ENCODE data around the gene CLVS2. TPM values are rescaled to one million over a fixed set of nuclear protein-coding genes. Genes with fewer than 3 reads are reported as not detected.
A peak's percentile ranks its signal among the peaks of the same experiment; 100 is the strongest.

Gene CLVS2
- polyA plus RNA-seq, 4 donors = 0.06 to 0.40 TPM; not detected in 2

DNA sequence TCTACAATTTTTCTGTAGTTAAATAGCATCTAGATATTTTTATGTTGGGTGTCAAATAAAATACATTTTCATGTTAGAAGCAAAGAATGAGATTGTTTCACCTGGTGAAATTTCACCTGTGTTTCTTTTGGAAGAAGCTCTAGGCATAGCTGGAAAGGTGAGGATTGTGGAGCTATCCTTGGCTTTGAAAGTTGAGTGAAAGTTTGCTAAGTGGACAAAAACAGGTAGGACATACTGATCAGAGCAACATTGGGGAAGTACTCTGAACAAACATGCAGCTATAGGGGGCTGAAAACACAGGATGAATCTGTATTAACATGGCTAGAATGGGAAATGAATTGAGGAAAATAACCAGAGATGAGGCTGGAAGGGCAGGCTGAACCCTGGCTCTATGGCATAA, 18.8 kb downstream of the CLVS2 start:
- H3K36me3 ChIP-seq (ENCODE audit: control insufficient read depth in 3 of 3, insufficient read depth in 2 of 3, low read depth in 1 of 3, low read length in 3 of 3) = no peaks in the 10 kb centered on the region
- no peak overlapping the region for H3K27ac ChIP-seq (ENCODE audit: low read depth in 1 of 3, low read length in 2 of 3)
- no peak for FAIRE-seq
- H3K4me1 ChIP-seq (ENCODE audit: control insufficient read depth in 3 of 3, insufficient read depth in 2 of 3, low read depth in 1 of 3, low read length in 2 of 3) = no peaks in the 10 kb centered on the region
- DNase-seq = no peak
- H3K4me3 ChIP-seq (ENCODE audit: low read depth in 1 of 3, low read length in 3 of 3) = no peak overlapping the region
- H3K27me3 ChIP-seq (ENCODE audit: control insufficient read depth in 3 of 3, insufficient read depth in 3 of 3, low read length in 3 of 3) = no peaks in the 10 kb centered on the region
- no peaks in the 10 kb centered on the region for H3K9me3 ChIP-seq (ENCODE audit: control insufficient read depth in 2 of 2, insufficient read depth in 1 of 2, low read depth in 1 of 2, low read length in 1 of 2)

GRCh38 chr6:123016431-123017103, 20.5 kb downstream of the CLVS2 start:
- H3K36me3 ChIP-seq (ENCODE audit: control insufficient read depth in 3 of 3, insufficient read depth in 2 of 3, low read depth in 1 of 3, low read length in 3 of 3) = no peaks in the 10 kb centered on the region
- DNase-seq (no peak), FAIRE-seq (no peak)
- no peaks in the 10 kb centered on the region for H3K9me3 ChIP-seq (ENCODE audit: control insufficient read depth in 2 of 2, insufficient read depth in 1 of 2, low read depth in 1 of 2, low read length in 1 of 2)
- H3K27me3 ChIP-seq (ENCODE audit: control insufficient read depth in 3 of 3, insufficient read depth in 3 of 3, low read length in 3 of 3) = no peaks in the 10 kb centered on the region
- H3K4me3 ChIP-seq (ENCODE audit: low read depth in 1 of 3, low read length in 3 of 3) = no peak overlapping the region
- no peaks in the 10 kb centered on the region for H3K4me1 ChIP-seq (ENCODE audit: control insufficient read depth in 3 of 3, insufficient read depth in 2 of 3, low read depth in 1 of 3, low read length in 2 of 3)
- WGBS, 3 donors = 71 to 80% (median 77%) methylated on average over 4 of the region's 4 CpGs
- no peak overlapping the region for H3K27ac ChIP-seq (ENCODE audit: low read depth in 1 of 3, low read length in 2 of 3)

- no peaks in the 10 kb centered on the region for H3K9me3 ChIP-seq (ENCODE audit: control insufficient read depth in 2 of 2, insufficient read depth in 1 of 2, low read depth in 1 of 2, low read length in 1 of 2)
- FAIRE-seq = no peak
These were observed 21.2 kb downstream of the CLVS2 start for GRCh38 chr6:123017104-123017682.

GRCh38 chr6:123022975-123023374, 26.9 kb downstream of the CLVS2 start:
- Histone ChIP-seq H3K4me3 (ENCODE audit: low read depth in 1 of 3, low read length in 3 of 3) (no peak overlapping the region), H3K36me3 (ENCODE audit: control insufficient read depth in 3 of 3, insufficient read depth in 2 of 3, low read depth in 1 of 3, low read length in 3 of 3) (no peaks in the 10 kb centered on the region), H3K27ac (ENCODE audit: low read depth in 1 of 3, low read length in 2 of 3) (no peak overlapping the region), H3K9me3 (ENCODE audit: control insufficient read depth in 2 of 2, insufficient read depth in 1 of 2, low read depth in 1 of 2, low read length in 1 of 2) (no peaks in the 10 kb centered on the region), H3K27me3 (ENCODE audit: control insufficient read depth in 3 of 3, insufficient read depth in 3 of 3, low read length in 3 of 3) (no peaks in the 10 kb centered on the region), H3K4me1 (ENCODE audit: control insufficient read depth in 3 of 3, insufficient read depth in 2 of 3, low read depth in 1 of 3, low read length in 2 of 3) (no peaks in the 10 kb centered on the region)
- FAIRE-seq = no peak
- peak in 1 of 2 donors; percentile 9 for DNase-seq
- 0 to 5% (median 0%) methylated on average over 1 of the region's 1 CpG for WGBS, 3 donors

More at GRCh38 chr6:123017104-123017682, 21.2 kb downstream of the CLVS2 start:
- Histone ChIP-seq H3K4me3 (ENCODE audit: low read depth in 1 of 3, low read length in 3 of 3) (no peak overlapping the region), H3K27me3 (ENCODE audit: control insufficient read depth in 3 of 3, insufficient read depth in 3 of 3, low read length in 3 of 3) (no peaks in the 10 kb centered on the region), H3K36me3 (ENCODE audit: control insufficient read depth in 3 of 3, insufficient read depth in 2 of 3, low read depth in 1 of 3, low read length in 3 of 3) (no peaks in the 10 kb centered on the region), H3K27ac (ENCODE audit: low read depth in 1 of 3, low read length in 2 of 3) (no peak overlapping the region), H3K4me1 (ENCODE audit: control insufficient read depth in 3 of 3, insufficient read depth in 2 of 3, low read depth in 1 of 3, low read length in 2 of 3) (no peaks in the 10 kb centered on the region)
- no peak for DNase-seq
- 49 to 63% (median 59%) methylated on average over 5 of the region's 5 CpGs for whole genome bisulfite sequencing, 3 donors

DNA sequence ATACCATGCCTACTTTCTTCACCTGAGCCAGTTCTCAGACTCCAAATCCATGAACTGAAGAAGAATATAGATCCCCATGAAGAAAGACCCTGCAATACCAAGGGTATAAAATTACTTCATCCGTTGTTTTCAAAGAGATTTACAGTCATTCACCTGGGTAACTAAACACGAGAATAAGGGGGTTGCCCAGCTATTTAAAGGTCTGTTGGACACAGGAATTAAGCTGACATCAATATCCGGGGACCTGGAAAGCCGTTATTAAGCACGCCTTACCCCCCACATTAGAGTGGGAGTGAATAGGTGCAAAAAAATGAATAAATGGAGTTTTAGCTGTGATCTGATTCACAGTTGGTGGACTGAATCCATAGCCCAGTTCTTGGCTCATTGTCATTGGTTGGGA, 28.9 kb downstream of the CLVS2 start:
- no peak for DNase-seq
- H3K27me3 ChIP-seq (ENCODE audit: control insufficient read depth in 3 of 3, insufficient read depth in 3 of 3, low read length in 3 of 3) = no peaks in the 10 kb centered on the region
- no peak overlapping the region for H3K4me3 ChIP-seq (ENCODE audit: low read depth in 1 of 3, low read length in 3 of 3)
- H3K36me3 ChIP-seq (ENCODE audit: control insufficient read depth in 3 of 3, insufficient read depth in 2 of 3, low read depth in 1 of 3, low read length in 3 of 3) = no peaks in the 10 kb centered on the region
- no peaks in the 10 kb centered on the region for H3K4me1 ChIP-seq (ENCODE audit: control insufficient read depth in 3 of 3, insufficient read depth in 2 of 3, low read depth in 1 of 3, low read length in 2 of 3)
- FAIRE-seq = no peak
- WGBS, 3 donors = 68 to 80% (median 78%) methylated on average over 5 of the region's 5 CpGs
- no peaks in the 10 kb centered on the region for H3K9me3 ChIP-seq (ENCODE audit: control insufficient read depth in 2 of 2, insufficient read depth in 1 of 2, low read depth in 1 of 2, low read length in 1 of 2)
- H3K27ac ChIP-seq (ENCODE audit: low read depth in 1 of 3, low read length in 2 of 3) = no peak overlapping the region

DNA sequence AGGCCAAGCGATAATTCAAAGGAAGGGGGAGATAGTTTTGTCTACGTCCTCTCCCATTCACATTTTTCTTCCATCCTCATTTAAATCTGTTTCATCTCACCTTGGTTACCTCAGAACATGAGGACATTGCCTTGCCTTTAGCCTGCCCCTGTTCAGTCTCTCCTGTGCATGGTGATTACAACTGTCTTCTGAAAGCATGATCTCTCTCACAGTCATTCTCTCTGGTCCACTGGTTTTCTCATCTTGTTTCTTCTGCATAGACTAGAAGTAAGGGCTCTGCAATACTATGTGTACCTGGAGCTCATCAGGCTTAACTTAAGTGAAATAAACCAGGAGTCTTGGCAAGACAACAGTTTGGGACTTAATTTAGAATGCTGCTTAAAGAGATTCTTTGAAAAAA, 31.4 kb downstream of the CLVS2 start:
- FAIRE-seq (no peak), DNase-seq (no peak)
- Histone ChIP-seq H3K36me3 (ENCODE audit: control insufficient read depth in 3 of 3, insufficient read depth in 2 of 3, low read depth in 1 of 3, low read length in 3 of 3) (no peaks in the 10 kb centered on the region), H3K4me3 (ENCODE audit: low read depth in 1 of 3, low read length in 3 of 3) (no peak overlapping the region), H3K27me3 (ENCODE audit: control insufficient read depth in 3 of 3, insufficient read depth in 3 of 3, low read length in 3 of 3) (no peaks in the 10 kb centered on the region), H3K4me1 (ENCODE audit: control insufficient read depth in 3 of 3, insufficient read depth in 2 of 3, low read depth in 1 of 3, low read length in 2 of 3) (no peaks in the 10 kb centered on the region), H3K9me3 (ENCODE audit: control insufficient read depth in 2 of 2, insufficient read depth in 1 of 2, low read depth in 1 of 2, low read length in 1 of 2) (no peaks in the 10 kb centered on the region), H3K27ac (ENCODE audit: low read depth in 1 of 3, low read length in 2 of 3) (no peak overlapping the region)
- WGBS, 3 donors = 84% methylated on average over 2 of the region's 2 CpGs

- no peaks in the 10 kb centered on the region for H3K9me3 ChIP-seq (ENCODE audit: control insufficient read depth in 2 of 2, insufficient read depth in 1 of 2, low read depth in 1 of 2, low read length in 1 of 2)
- DNase-seq = no peak
- 72 to 83% (median 75%) methylated on average over 5 of the region's 5 CpGs for WGBS, 3 donors
- H3K27me3 ChIP-seq (ENCODE audit: control insufficient read depth in 3 of 3, insufficient read depth in 3 of 3, low read length in 3 of 3) = no peaks in the 10 kb centered on the region
- no peak overlapping the region for H3K27ac ChIP-seq (ENCODE audit: low read depth in 1 of 3, low read length in 2 of 3)
- no peaks in the 10 kb centered on the region for H3K36me3 ChIP-seq (ENCODE audit: control insufficient read depth in 3 of 3, insufficient read depth in 2 of 3, low read depth in 1 of 3, low read length in 3 of 3)
- no peaks in the 10 kb centered on the region for H3K4me1 ChIP-seq (ENCODE audit: control insufficient read depth in 3 of 3, insufficient read depth in 2 of 3, low read depth in 1 of 3, low read length in 2 of 3)
- no peak for FAIRE-seq
- H3K4me3 ChIP-seq (ENCODE audit: low read depth in 1 of 3, low read length in 3 of 3) = no peak overlapping the region
These were observed 32.2 kb downstream of the CLVS2 start for GRCh38 chr6:123028263-123028662.

GRCh38 chr6:123030282-123030681, 34.2 kb downstream of the CLVS2 start:
- DNase-seq (peak in 1 of 2 donors; percentile 41), FAIRE-seq (no peak)
- no peak overlapping the region for H3K27ac ChIP-seq (ENCODE audit: low read depth in 1 of 3, low read length in 2 of 3)
- H3K4me3 ChIP-seq (ENCODE audit: low read depth in 1 of 3, low read length in 3 of 3) = no peak overlapping the region
- no peaks in the 10 kb centered on the region for H3K4me1 ChIP-seq (ENCODE audit: control insufficient read depth in 3 of 3, insufficient read depth in 2 of 3, low read depth in 1 of 3, low read length in 2 of 3)
- H3K27me3 ChIP-seq (ENCODE audit: control insufficient read depth in 3 of 3, insufficient read depth in 3 of 3, low read length in 3 of 3) = no peaks in the 10 kb centered on the region
- H3K36me3 ChIP-seq (ENCODE audit: control insufficient read depth in 3 of 3, insufficient read depth in 2 of 3, low read depth in 1 of 3, low read length in 3 of 3) = no peaks in the 10 kb centered on the region
- no peaks in the 10 kb centered on the region for H3K9me3 ChIP-seq (ENCODE audit: control insufficient read depth in 2 of 2, insufficient read depth in 1 of 2, low read depth in 1 of 2, low read length in 1 of 2)

GRCh38 chr6:123036648-123037047, 40.6 kb downstream of the CLVS2 start:
- H3K27me3 ChIP-seq (ENCODE audit: control insufficient read depth in 3 of 3, insufficient read depth in 3 of 3, low read length in 3 of 3) = no peaks in the 10 kb centered on the region
- no peaks in the 10 kb centered on the region for H3K4me1 ChIP-seq (ENCODE audit: control insufficient read depth in 3 of 3, insufficient read depth in 2 of 3, low read depth in 1 of 3, low read length in 2 of 3)
- FAIRE-seq (no peak), DNase-seq (no peak)
- H3K27ac ChIP-seq (ENCODE audit: low read depth in 1 of 3, low read length in 2 of 3) = no peak overlapping the region
- no peaks in the 10 kb centered on the region for H3K9me3 ChIP-seq (ENCODE audit: control insufficient read depth in 2 of 2, insufficient read depth in 1 of 2, low read depth in 1 of 2, low read length in 1 of 2)
- WGBS, 3 donors = 71 to 86% (median 81%) methylated on average over 3 of the region's 3 CpGs
- no peak overlapping the region for H3K4me3 ChIP-seq (ENCODE audit: low read depth in 1 of 3, low read length in 3 of 3)
- H3K36me3 ChIP-seq (ENCODE audit: control insufficient read depth in 3 of 3, insufficient read depth in 2 of 3, low read depth in 1 of 3, low read length in 3 of 3) = no peaks in the 10 kb centered on the region
